Activated CD4-positive, alpha-beta memory T cell treated with anti-CD3 and anti-CD28 coated beads, Interleukin-2, amount 10 ng/mL, durations not matched to agents 7 days and 5 days (primary cell): ENCODE measurements around the gene MAPT. TPM values are rescaled to one million over a fixed set of nuclear protein-coding genes. Genes with fewer than 3 reads are reported as not detected.

Source experiments
- CTCF ChIA-PET: fragments of 350-600 bp; sonication (Branson Sonifier 250); formaldehyde crosslinking; loops from one replicate; lab custom pipeline; 2021; ENCODE audit warnings: antibody characterized with exemption, inconsistent platforms; lab: Charles Lee
- POLR2A ChIA-PET: fragments of 350-600 bp; sonication (Branson Sonifier 250); formaldehyde crosslinking; loops from one replicate; lab custom pipeline; 2021; ENCODE audit warnings: antibody characterized with exemption; lab: Charles Lee
- DNase-seq: peaks from one replicate; pipeline ENCODE4 v3.0.0-alpha.2; 2020
- H3K27ac Mint-ChIP-seq: one replicate; pipeline ENCODE4 v1.8.0; 2021; ENCODE audit warnings: mild to moderate bottlenecking, mixed read lengths
- H3K27me3 Mint-ChIP-seq: one replicate; pipeline ENCODE4 v1.8.0; 2021; ENCODE audit warnings: mixed read lengths
- H3K36me3 Mint-ChIP-seq: one replicate; pipeline ENCODE4 v1.8.0; 2021; ENCODE audit warnings: low read depth, mixed read lengths
- H3K4me1 Mint-ChIP-seq: one replicate; pipeline ENCODE4 v1.8.0; 2021; ENCODE audit warnings: mixed read lengths
- H3K4me3 Mint-ChIP-seq: one replicate; pipeline ENCODE4 v1.8.0; 2021; ENCODE audit warnings: mild to moderate bottlenecking, mixed read lengths
- H3K9me3 Mint-ChIP-seq: one replicate; pipeline ENCODE4 v1.8.0; 2021; ENCODE audit warnings: mixed read lengths
- total RNA-seq, 2 experiments: library from RNA; stranded (reverse); gene quantifications; one replicate each; pipeline ENCODE4 v1.2.3, GENCODE V29; 2021

The MAPT gene
- total RNA-seq, 2 experiments from 2014 or later: 0.15 to 0.70 TPM

DNA sequence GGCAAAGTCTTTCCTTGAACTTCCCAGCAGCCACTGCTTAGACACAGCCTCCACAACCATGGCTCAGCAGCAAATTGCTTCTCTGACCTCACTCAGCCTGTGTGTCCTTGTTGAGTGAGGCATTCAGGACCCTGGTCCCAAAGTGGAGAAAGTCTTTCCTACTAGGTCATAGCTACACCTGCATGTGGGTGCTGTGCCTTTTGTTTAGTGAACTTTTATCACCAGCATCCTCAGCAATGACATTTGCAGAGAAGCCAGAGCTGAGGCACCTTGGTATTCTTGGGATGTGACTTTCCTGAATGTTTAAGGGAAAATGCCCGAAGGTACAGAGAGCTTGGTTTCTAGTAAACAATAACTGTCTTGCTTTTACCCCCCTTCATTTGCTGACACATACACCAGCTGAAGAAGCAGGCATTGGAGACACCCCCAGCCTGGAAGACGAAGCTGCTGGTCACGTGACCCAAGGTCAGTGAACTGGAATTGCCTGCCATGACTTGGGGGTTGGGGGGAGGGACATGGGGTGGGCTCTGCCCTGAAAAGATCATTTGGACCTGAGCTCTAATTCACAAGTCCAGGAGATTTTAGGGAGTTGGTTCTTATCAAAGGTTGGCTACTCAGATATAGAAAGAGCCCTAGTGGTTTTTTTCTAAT is 83.7 kb downstream of the MAPT start:
- no peak overlapping the region for H3K27ac Mint-ChIP-seq
- ChIA-PET CTCF (interaction anchor here (1.4 kb wide), 1 partner anchor 27 kb away, joined by 3 read pairs; no protein-coding TSS in a partner anchor), POLR2A (no interaction called here)
- H3K27me3 Mint-ChIP-seq: no peaks in the 10 kb centered on the region
- DNase-seq: no peak
- no peak overlapping the region for H3K4me3 Mint-ChIP-seq
- no peaks in the 10 kb centered on the region for H3K36me3 Mint-ChIP-seq
- peaks cover 5% of the 10 kb centered on the region for H3K4me1 Mint-ChIP-seq
- no peaks in the 10 kb centered on the region for H3K9me3 Mint-ChIP-seq

DNA sequence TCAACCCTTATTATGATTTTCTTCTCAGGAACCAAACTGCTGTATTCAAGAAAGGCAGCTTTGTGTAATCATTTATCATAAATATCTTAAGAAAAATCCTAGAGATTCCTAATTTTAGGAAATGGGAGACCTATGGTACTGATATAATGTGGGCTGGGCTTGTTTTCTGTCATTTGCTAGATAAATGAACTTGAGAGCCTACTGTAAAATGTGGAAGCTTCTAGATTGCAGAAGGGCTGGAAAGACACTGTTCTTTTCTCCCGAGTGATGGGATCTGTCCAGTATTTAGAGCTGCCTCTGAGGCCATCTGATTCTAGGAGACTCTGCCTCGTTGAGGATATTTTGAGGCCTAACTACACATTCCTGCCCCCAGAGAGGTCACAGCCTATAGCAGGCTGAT is 84.8 kb downstream of the MAPT start:
- no peak for DNase-seq
- H3K4me1 Mint-ChIP-seq: peaks cover 5% of the 10 kb centered on the region
- no peaks in the 10 kb centered on the region for H3K27me3 Mint-ChIP-seq
- no peak overlapping the region for H3K4me3 Mint-ChIP-seq
- ChIA-PET POLR2A (no interaction called here), CTCF (interaction anchor here (1.4 kb wide), 1 partner anchor 28 kb away, joined by 3 read pairs; no protein-coding TSS in a partner anchor)
- H3K9me3 Mint-ChIP-seq: no peaks in the 10 kb centered on the region
- H3K27ac Mint-ChIP-seq: no peak overlapping the region
- H3K36me3 Mint-ChIP-seq: no peaks in the 10 kb centered on the region

DNA sequence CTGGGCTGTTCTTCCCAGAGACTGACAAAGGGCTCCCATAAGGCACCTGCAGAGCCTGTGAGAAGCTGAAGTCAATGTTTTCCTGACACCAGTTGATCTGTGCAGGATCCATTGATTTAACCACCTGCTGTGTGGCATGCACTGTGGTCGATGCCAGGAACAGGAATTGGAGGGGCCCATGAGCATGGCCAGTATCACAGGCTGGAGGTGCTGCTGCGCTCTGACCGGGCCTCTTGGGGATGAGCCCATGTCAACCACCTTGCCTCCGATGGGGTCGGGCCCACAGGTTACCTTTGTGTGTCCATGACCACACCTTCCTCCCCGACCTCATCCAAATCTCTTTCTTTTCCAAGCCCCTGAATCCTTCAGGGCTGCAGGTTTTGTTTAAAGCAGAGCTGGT is 86.5 kb downstream of the MAPT start:
- DNase-seq: no peak
- Mint-ChIP-seq H3K36me3 (no peaks in the 10 kb centered on the region), H3K27me3 (no peaks in the 10 kb centered on the region), H3K4me3 (no peak overlapping the region), H3K27ac (no peak overlapping the region), H3K9me3 (no peaks in the 10 kb centered on the region), H3K4me1 (peaks cover 5% of the 10 kb centered on the region)
- POLR2A ChIA-PET: no interaction called here
- CTCF ChIA-PET: no interaction called here

DNA sequence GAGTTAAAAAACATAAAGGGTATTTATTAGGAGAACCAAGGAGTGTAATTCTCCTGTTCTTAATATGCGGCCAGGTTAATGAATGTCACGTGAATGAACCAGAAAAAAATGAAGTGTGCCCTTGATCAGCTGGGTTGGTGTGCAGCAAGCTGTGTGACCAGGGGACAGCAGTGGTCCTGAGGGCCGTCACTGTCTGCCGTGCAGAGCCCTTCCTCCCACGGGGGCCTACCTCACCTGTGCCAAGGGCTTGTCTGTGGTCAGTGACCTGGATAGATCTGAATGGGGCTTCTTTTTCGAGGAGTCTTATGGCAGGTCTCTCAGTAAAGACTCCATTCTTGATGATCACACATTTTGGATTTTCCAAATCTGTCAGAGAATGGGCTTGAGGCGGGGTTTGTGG is 87.0 kb downstream of the MAPT start:
- no peaks in the 10 kb centered on the region for H3K9me3 Mint-ChIP-seq
- H3K36me3 Mint-ChIP-seq: no peaks in the 10 kb centered on the region
- H3K4me3 Mint-ChIP-seq: no peak overlapping the region
- no peaks in the 10 kb centered on the region for H3K27me3 Mint-ChIP-seq
- DNase-seq: no peak
- no peak overlapping the region for H3K27ac Mint-ChIP-seq
- CTCF ChIA-PET: no interaction called here
- POLR2A ChIA-PET: no interaction called here
- peaks cover 5% of the 10 kb centered on the region for H3K4me1 Mint-ChIP-seq

GRCh38 chr17:45982791-45983613 is 88.6 kb downstream of the MAPT start:
- POLR2A ChIA-PET: no interaction called here
- no peaks in the 10 kb centered on the region for H3K27me3 Mint-ChIP-seq
- H3K36me3 Mint-ChIP-seq: no peaks in the 10 kb centered on the region
- no peak overlapping the region for H3K4me3 Mint-ChIP-seq
- DNase-seq: no peak
- CTCF ChIA-PET: no interaction called here
- H3K9me3 Mint-ChIP-seq: no peaks in the 10 kb centered on the region
- H3K27ac Mint-ChIP-seq: no peak overlapping the region
- H3K4me1 Mint-ChIP-seq: no peaks in the 10 kb centered on the region

GRCh38 chr17:45983614-45984310 is 89.4 kb downstream of the MAPT start:
- no peaks in the 10 kb centered on the region for H3K9me3 Mint-ChIP-seq
- CTCF ChIA-PET: no interaction called here
- no peak overlapping the region for H3K4me3 Mint-ChIP-seq
- POLR2A ChIA-PET: interaction anchor here (0.8 kb wide), 1 partner anchor 20 kb away, joined by 4 read pairs; no protein-coding TSS in a partner anchor
- H3K27me3 Mint-ChIP-seq: no peaks in the 10 kb centered on the region
- H3K4me1 Mint-ChIP-seq: no peaks in the 10 kb centered on the region
- no peak overlapping the region for H3K27ac Mint-ChIP-seq
- H3K36me3 Mint-ChIP-seq: no peaks in the 10 kb centered on the region
- DNase-seq: no peak

- Mint-ChIP-seq H3K36me3 (no peaks in the 10 kb centered on the region), H3K27me3 (no peaks in the 10 kb centered on the region), H3K4me1 (no peaks in the 10 kb centered on the region), H3K9me3 (no peaks in the 10 kb centered on the region), H3K4me3 (no peak overlapping the region), H3K27ac (no peak overlapping the region)
- ChIA-PET POLR2A (interaction anchor here (0.8 kb wide), 1 partner anchor 19 kb away, joined by 4 read pairs; no protein-coding TSS in a partner anchor), CTCF (no interaction called here)
- no peak for DNase-seq
Measured at GRCh38 chr17:45984368-45984767, 90.0 kb downstream of the MAPT start.

DNA sequence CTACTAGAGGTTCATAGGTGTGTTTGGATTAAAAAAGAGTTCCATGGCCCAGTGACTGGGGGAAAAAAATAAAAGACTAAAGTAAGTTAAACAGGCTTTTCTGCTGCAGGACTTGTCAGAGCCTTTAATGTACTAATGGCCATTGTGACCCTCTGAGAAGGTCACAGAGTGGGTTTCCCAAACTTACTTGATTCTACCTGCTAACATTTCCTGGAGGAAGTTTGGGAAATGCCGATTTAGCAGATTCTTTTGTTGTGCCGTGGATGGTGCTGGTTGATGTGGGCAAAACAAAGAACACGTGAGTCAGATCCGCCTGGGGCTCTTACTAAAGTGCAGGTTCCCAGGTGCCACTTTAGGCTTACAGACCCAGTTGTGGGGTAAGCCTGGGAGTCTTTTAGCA is 91.1 kb downstream of the MAPT start:
- no peak overlapping the region for H3K27ac Mint-ChIP-seq
- CTCF ChIA-PET: interaction anchor here (1.0 kb wide), 1 partner anchor 228 kb away, joined by 3 read pairs; no protein-coding TSS in a partner anchor
- no peaks in the 10 kb centered on the region for H3K36me3 Mint-ChIP-seq

DNA sequence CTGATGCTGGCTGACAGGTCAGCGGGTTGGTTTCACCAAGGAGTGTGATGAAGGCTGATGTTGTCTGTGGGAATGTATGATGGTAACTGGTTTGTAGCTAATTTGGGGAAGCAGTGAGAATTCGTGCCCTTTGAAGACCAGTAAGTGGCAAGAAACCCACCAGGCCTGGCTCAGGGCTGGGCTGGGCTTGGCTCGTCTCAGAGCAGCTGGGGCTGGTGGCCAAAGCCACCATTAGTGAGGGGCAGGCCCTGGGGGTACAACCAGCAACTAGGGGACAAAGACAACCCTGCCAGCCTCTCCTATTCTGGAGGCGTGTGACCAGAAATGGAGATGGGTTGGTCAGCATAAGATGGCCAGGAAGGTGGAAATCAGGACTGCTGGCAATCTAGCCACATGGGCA is 91.7 kb downstream of the MAPT start:
- no peak for DNase-seq
- no peaks in the 10 kb centered on the region for H3K9me3 Mint-ChIP-seq
- H3K4me3 Mint-ChIP-seq: no peak overlapping the region
- CTCF ChIA-PET: interaction anchor here (1.0 kb wide), 1 partner anchor 227 kb away, joined by 3 read pairs; no protein-coding TSS in a partner anchor
- H3K27ac Mint-ChIP-seq: no peak overlapping the region
- POLR2A ChIA-PET: no interaction called here
- H3K36me3 Mint-ChIP-seq: no peaks in the 10 kb centered on the region
- H3K27me3 Mint-ChIP-seq: no peaks in the 10 kb centered on the region
- no peaks in the 10 kb centered on the region for H3K4me1 Mint-ChIP-seq

More for the DNA sequence above, 91.1 kb downstream of the MAPT start:
- Mint-ChIP-seq H3K4me1 (no peaks in the 10 kb centered on the region), H3K27me3 (no peaks in the 10 kb centered on the region), H3K4me3 (no peak overlapping the region), H3K9me3 (no peaks in the 10 kb centered on the region)
- POLR2A ChIA-PET: no interaction called here
- no peak for DNase-seq

GRCh38 chr17:45987706-45988105 is 93.4 kb downstream of the MAPT start:
- Mint-ChIP-seq H3K27me3 (no peaks in the 10 kb centered on the region), H3K4me3 (no peak overlapping the region), H3K4me1 (no peaks in the 10 kb centered on the region), H3K27ac (no peak overlapping the region), H3K9me3 (no peaks in the 10 kb centered on the region), H3K36me3 (no peaks in the 10 kb centered on the region)
- DNase-seq: no peak
- CTCF ChIA-PET: interaction anchor here (1.5 kb wide), 1 partner anchor 15 kb away, joined by 3 read pairs; no protein-coding TSS in a partner anchor
- POLR2A ChIA-PET: no interaction called here

DNA sequence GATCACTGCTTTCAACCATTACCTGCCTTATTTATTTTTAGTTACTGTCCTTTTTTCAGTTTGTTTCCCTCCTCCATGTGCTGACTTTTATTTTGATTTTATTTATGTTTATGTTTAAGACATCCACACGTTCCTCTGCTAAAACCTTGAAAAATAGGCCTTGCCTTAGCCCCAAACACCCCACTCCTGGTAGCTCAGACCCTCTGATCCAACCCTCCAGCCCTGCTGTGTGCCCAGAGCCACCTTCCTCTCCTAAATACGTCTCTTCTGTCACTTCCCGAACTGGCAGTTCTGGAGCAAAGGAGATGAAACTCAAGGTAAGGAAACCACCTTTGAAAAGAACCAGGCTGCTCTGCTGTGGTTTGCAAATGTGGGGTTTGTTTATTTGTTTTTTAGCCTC is 95.4 kb downstream of the MAPT start:
- Mint-ChIP-seq H3K9me3 (no peaks in the 10 kb centered on the region), H3K27ac (no peak overlapping the region), H3K27me3 (no peaks in the 10 kb centered on the region), H3K4me3 (no peak overlapping the region), H3K36me3 (no peaks in the 10 kb centered on the region), H3K4me1 (no peaks in the 10 kb centered on the region)
- DNase-seq: no peak
- ChIA-PET POLR2A (no interaction called here), CTCF (interaction anchor here (2.1 kb wide), 1 partner anchor 11 kb away, joined by 6 read pairs; no protein-coding TSS in a partner anchor)

GRCh38 chr17:45990886-45991285 is 96.5 kb downstream of the MAPT start:
- ChIA-PET CTCF (interaction anchor here (2.1 kb wide), 1 partner anchor 10 kb away, joined by 6 read pairs; no protein-coding TSS in a partner anchor), POLR2A (no interaction called here)
- H3K9me3 Mint-ChIP-seq: no peaks in the 10 kb centered on the region
- H3K36me3 Mint-ChIP-seq: no peaks in the 10 kb centered on the region
- no peak overlapping the region for H3K27ac Mint-ChIP-seq
- no peak for DNase-seq
- H3K4me1 Mint-ChIP-seq: no peaks in the 10 kb centered on the region
- no peak overlapping the region for H3K4me3 Mint-ChIP-seq
- no peaks in the 10 kb centered on the region for H3K27me3 Mint-ChIP-seq

- DNase-seq: no peak
- Mint-ChIP-seq H3K9me3 (no peaks in the 10 kb centered on the region), H3K27ac (no peak overlapping the region), H3K27me3 (no peaks in the 10 kb centered on the region), H3K36me3 (no peaks in the 10 kb centered on the region), H3K4me3 (no peak overlapping the region), H3K4me1 (no peaks in the 10 kb centered on the region)
- POLR2A ChIA-PET: no interaction called here
- CTCF ChIA-PET: interaction anchor here (2.1 kb wide), 1 partner anchor 10 kb away, joined by 6 read pairs; no protein-coding TSS in a partner anchor
Measured at GRCh38 chr17:45991341-45991740, 97.0 kb downstream of the MAPT start.
